ENCODE results near the gene AKAP4. TPM values are rescaled to one million over a fixed set of nuclear protein-coding genes. Genes with fewer than 3 reads are reported as not detected.

The AKAP4 gene
- total RNA-seq, 1 experiment from 2014 or later, result not detected

DNA sequence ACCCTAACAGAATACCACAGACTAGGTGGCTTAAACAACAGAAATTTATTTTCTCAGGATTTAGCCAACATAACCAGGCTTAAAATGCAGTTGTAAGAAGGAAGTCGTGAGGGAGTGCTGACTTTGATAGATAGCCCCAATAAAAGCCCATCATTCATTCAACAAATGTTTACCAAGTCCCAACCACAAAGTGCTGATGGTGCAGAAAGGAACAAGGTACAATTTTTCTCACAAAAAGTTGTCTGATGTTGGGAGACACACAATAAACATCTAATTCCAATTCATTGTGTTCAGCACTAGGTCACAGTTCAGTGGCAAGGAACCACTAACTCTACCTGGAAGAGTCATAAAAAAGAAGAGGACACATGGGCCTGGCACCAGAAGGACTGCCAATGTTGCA is 42.2 kb downstream of the AKAP4 start:
- ChIA-PET CTCF (no interaction called here), POLR2A (no interaction called here)
- Mint-ChIP-seq H3K4me1 (no peaks in the 10 kb centered on the region), H3K36me3 (0 out of 2 replicates have a peak, but pooled peaks cover 2% of the 10 kb centered on the region), H3K4me3 (no peak overlapping the region), H3K27ac (no peak overlapping the region), H3K9me3 (peaks cover 14% of the 10 kb centered on the region), H3K27me3 (ENCODE audit: low read depth) (no peaks in the 10 kb centered on the region)
- ATAC-seq (no peak), DNase-seq (ENCODE audit: low spot score) (no peak)
- TF ChIP-seq SMAD3 (CRISPR knock-in tag; IDR thresholded peaks at IDR 0.05; ENCODE audit: borderline replicate concordance) (no peak), ELF4 (CRISPR knock-in tag; IDR thresholded peaks at IDR 0.05; ENCODE audit: low read depth) (no peak), TP53 (CRISPR knock-in tag; IDR thresholded peaks at IDR 0.05) (no peak)
- TF ChIP-seq, protein P1, sequence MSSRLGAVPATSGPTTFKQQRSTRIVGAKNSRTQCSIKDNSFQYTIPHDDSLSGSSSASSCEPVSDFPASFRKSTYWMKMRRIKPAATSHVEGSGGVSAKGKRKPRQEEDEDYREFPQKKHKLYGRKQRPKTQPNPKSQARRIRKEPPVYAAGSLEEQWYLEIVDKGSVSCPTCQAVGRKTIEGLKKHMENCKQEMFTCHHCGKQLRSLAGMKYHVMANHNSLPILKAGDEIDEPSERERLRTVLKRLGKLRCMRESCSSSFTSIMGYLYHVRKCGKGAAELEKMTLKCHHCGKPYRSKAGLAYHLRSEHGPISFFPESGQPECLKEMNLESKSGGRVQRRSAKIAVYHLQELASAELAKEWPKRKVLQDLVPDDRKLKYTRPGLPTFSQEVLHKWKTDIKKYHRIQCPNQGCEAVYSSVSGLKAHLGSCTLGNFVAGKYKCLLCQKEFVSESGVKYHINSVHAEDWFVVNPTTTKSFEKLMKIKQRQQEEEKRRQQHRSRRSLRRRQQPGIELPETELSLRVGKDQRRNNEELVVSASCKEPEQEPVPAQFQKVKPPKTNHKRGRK (CRISPR knock-in tag; IDR thresholded peaks at IDR 0.05; ENCODE audit: borderline replicate concordance), result no peak
- TF ChIP-seq, protein P2, sequence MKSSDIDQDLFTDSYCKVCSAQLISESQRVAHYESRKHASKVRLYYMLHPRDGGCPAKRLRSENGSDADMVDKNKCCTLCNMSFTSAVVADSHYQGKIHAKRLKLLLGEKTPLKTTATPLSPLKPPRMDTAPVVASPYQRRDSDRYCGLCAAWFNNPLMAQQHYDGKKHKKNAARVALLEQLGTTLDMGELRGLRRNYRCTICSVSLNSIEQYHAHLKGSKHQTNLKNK (CRISPR knock-in tag; IDR thresholded peaks at IDR 0.05), result no peak
- TF ChIP-seq, protein P3, sequence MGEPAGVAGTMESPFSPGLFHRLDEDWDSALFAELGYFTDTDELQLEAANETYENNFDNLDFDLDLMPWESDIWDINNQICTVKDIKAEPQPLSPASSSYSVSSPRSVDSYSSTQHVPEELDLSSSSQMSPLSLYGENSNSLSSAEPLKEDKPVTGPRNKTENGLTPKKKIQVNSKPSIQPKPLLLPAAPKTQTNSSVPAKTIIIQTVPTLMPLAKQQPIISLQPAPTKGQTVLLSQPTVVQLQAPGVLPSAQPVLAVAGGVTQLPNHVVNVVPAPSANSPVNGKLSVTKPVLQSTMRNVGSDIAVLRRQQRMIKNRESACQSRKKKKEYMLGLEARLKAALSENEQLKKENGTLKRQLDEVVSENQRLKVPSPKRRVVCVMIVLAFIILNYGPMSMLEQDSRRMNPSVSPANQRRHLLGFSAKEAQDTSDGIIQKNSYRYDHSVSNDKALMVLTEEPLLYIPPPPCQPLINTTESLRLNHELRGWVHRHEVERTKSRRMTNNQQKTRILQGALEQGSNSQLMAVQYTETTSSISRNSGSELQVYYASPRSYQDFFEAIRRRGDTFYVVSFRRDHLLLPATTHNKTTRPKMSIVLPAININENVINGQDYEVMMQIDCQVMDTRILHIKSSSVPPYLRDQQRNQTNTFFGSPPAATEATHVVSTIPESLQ (CRISPR knock-in tag; IDR thresholded peaks at IDR 0.05), result no peak

DNA sequence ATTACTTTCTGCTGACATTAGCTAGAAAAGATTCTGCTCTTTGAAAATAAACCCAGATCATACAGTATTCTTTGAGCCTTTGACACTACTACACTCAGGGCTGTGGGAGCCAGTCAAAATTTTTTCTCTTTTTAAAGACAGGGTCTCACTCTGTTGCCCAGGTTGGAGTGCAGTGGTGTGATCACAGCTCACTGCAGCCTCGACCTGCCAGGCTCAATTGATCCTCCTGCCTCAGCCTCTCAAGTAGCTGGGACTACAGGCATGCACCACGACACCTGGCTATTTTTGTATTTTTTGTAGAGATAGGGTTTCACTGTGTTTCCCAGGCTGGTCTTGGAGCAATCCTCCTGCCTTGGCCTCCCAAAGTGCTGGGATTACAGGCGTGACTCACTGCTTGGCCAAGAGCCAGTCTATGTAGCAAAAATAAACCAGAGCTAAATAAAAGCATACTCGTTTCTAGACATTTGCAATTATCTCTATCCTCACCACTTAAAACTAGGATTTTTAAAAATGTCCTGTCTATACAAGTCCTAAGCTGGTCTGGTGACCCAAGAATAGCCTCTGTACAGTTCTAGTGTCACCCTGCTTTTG is 43.2 kb downstream of the AKAP4 start:
- H3K27me3 Mint-ChIP-seq (ENCODE audit: low read depth), result no peaks in the 10 kb centered on the region
- DNase-seq (ENCODE audit: low spot score), result no peak
- H3K9me3 Mint-ChIP-seq, result peaks cover 14% of the 10 kb centered on the region
- H3K36me3 Mint-ChIP-seq, result 0 out of 2 replicates have a peak, but pooled peaks cover 2% of the 10 kb centered on the region
- no peak overlapping the region for H3K27ac Mint-ChIP-seq
- ChIA-PET CTCF (no interaction called here), POLR2A (no interaction called here)
- H3K4me1 Mint-ChIP-seq, result no peaks in the 10 kb centered on the region
- TF ChIP-seq IRF2 (CRISPR knock-in tag; IDR thresholded peaks at IDR 0.05; ENCODE audit: borderline replicate concordance, low read depth), result no peak
- TF ChIP-seq, protein P4, sequence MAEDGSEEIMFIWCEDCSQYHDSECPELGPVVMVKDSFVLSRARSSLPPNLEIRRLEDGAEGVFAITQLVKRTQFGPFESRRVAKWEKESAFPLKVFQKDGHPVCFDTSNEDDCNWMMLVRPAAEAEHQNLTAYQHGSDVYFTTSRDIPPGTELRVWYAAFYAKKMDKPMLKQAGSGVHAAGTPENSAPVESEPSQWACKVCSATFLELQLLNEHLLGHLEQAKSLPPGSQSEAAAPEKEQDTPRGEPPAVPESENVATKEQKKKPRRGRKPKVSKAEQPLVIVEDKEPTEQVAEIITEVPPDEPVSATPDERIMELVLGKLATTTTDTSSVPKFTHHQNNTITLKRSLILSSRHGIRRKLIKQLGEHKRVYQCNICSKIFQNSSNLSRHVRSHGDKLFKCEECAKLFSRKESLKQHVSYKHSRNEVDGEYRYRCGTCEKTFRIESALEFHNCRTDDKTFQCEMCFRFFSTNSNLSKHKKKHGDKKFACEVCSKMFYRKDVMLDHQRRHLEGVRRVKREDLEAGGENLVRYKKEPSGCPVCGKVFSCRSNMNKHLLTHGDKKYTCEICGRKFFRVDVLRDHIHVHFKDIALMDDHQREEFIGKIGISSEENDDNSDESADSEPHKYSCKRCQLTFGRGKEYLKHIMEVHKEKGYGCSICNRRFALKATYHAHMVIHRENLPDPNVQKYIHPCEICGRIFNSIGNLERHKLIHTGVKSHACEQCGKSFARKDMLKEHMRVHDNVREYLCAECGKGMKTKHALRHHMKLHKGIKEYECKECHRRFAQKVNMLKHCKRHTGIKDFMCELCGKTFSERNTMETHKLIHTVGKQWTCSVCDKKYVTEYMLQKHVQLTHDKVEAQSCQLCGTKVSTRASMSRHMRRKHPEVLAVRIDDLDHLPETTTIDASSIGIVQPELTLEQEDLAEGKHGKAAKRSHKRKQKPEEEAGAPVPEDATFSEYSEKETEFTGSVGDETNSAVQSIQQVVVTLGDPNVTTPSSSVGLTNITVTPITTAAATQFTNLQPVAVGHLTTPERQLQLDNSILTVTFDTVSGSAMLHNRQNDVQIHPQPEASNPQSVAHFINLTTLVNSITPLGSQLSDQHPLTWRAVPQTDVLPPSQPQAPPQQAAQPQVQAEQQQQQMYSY (CRISPR knock-in tag; IDR thresholded peaks at IDR 0.05), result no peak
- no peak for TF ChIP-seq SMAD4 (CRISPR knock-in tag; IDR thresholded peaks at IDR 0.05)
- no peak overlapping the region for H3K4me3 Mint-ChIP-seq
- ATAC-seq, result no peak

DNA sequence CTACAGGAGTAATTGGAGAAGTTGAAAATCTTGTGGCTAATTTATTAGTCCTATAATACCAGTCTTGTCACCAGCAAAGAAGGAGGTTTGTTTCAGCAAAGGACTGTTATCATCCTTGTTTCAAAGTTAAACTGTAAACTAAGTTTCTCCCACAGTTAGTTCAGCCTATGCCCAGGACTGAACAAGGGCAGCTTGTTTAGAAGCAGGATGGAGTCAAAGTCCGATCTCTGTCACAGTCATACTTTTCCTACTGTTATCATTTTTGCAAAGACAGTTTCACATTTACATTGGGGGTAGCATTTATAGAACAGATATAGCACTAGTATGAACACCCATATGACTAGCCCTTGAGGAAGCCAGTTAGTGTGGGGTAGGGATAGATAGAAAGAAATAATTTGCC is 46.4 kb downstream of the AKAP4 start:
- ChIA-PET CTCF (no interaction called here), POLR2A (no interaction called here)
- H3K27me3 Mint-ChIP-seq (ENCODE audit: low read depth), result no peaks in the 10 kb centered on the region
- DNase-seq (ENCODE audit: low spot score), result no peak
- H3K36me3 Mint-ChIP-seq, result 0 out of 2 replicates have a peak, but pooled peaks cover 2% of the 10 kb centered on the region
- H3K27ac Mint-ChIP-seq, result no peak overlapping the region
- ATAC-seq, result no peak
- TF ChIP-seq NFE2L1 (CRISPR knock-in tag; IDR thresholded peaks at IDR 0.05) (no peak), SOX15 (CRISPR knock-in tag; IDR thresholded peaks at IDR 0.05) (no peak), ZNF416 (CRISPR knock-in tag; IDR thresholded peaks at IDR 0.05) (no peak), ZNF423 (CRISPR knock-in tag; IDR thresholded peaks at IDR 0.05) (no peak), FOXK1 (CRISPR knock-in tag; IDR thresholded peaks at IDR 0.05) (no peak)
- TF ChIP-seq, protein P5, sequence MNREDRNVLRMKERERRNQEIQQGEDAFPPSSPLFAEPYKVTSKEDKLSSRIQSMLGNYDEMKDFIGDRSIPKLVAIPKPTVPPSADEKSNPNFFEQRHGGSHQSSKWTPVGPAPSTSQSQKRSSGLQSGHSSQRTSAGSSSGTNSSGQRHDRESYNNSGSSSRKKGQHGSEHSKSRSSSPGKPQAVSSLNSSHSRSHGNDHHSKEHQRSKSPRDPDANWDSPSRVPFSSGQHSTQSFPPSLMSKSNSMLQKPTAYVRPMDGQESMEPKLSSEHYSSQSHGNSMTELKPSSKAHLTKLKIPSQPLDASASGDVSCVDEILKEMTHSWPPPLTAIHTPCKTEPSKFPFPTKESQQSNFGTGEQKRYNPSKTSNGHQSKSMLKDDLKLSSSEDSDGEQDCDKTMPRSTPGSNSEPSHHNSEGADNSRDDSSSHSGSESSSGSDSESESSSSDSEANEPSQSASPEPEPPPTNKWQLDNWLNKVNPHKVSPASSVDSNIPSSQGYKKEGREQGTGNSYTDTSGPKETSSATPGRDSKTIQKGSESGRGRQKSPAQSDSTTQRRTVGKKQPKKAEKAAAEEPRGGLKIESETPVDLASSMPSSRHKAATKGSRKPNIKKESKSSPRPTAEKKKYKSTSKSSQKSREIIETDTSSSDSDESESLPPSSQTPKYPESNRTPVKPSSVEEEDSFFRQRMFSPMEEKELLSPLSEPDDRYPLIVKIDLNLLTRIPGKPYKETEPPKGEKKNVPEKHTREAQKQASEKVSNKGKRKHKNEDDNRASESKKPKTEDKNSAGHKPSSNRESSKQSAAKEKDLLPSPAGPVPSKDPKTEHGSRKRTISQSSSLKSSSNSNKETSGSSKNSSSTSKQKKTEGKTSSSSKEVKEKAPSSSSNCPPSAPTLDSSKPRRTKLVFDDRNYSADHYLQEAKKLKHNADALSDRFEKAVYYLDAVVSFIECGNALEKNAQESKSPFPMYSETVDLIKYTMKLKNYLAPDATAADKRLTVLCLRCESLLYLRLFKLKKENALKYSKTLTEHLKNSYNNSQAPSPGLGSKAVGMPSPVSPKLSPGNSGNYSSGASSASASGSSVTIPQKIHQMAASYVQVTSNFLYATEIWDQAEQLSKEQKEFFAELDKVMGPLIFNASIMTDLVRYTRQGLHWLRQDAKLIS (CRISPR knock-in tag; IDR thresholded peaks at IDR 0.05; ENCODE audit: borderline replicate concordance), result no peak
- H3K4me1 Mint-ChIP-seq, result no peaks in the 10 kb centered on the region
- no peak overlapping the region for H3K4me3 Mint-ChIP-seq
- peaks cover 10% of the 10 kb centered on the region for H3K9me3 Mint-ChIP-seq
